Activated CD8-positive, alpha-beta memory T cell treated with anti-CD3 and anti-CD28 coated beads, Interleukin-2, amount 50 U/mL, for 4 hours (primary cell): ENCODE results near the gene CSTF3.
A peak's percentile ranks its signal among the peaks of the same experiment; 100 is the strongest.
"Not testable (repeated sequence)": the region's sequence is repeated elsewhere in the genome, so short reads cannot be mapped to it uniquely, and the experiment has no call there.

Source experiments
- DNase-seq: peaks from one replicate; pipeline ENCODE4 v3.0.0-alpha.2; 2020

The CSTF3 gene

DNA sequence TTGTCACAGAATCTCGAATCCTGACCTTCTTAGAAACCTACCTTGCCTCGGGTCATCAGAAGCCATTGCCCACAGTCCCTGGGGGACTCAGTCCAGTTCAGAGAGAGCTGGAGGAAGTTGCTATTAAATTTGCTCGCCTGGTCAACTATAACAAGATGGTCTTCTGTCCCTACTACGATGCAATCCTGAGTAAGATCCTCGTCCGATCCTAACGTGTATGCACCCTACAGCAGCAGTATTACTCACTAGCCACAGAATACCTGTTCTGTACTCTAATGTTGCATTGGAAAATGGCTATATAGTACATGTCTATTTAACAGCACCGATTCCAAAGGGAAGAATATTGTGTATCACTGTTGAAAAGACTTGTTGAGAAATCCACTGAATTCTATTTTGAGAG lies 88.8 kb downstream of the CSTF3 start:
- no peak for DNase-seq

DNA sequence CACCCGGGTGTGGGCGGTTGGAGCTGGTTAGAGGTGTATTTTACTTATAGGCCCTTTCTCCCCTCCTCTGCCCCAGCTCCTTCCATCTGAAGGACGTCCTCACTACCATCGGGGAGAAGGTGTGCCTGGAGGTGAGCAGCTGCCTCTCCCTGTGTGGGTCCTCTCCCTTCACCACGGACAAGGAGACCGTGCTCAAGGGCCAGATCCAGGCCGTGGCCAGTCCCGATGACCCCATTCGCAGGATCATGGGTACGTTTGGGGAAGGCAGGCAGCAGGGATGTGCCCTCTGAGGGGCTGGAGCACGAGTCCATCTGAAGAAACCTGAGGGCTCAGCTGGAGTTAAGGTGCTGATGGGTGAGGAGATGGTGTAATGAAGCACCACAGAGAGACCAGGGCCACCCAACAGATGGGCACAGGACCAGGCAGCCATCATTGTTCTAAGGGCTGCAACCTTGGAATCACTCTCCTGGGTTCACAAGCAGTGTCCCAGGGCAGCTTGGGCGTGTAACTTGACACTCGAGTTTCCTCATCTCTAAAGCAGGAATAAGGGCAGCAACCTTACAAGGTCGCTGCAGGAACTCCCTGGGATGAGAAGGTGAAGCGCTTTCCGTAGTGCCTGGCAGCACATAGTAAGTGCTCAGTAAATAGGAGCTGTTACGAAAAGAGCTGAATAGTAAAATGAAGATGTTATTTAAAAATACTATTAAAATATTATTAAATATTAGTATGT lies 92.5 kb downstream of the CSTF3 start:
- no peak for DNase-seq

DNA sequence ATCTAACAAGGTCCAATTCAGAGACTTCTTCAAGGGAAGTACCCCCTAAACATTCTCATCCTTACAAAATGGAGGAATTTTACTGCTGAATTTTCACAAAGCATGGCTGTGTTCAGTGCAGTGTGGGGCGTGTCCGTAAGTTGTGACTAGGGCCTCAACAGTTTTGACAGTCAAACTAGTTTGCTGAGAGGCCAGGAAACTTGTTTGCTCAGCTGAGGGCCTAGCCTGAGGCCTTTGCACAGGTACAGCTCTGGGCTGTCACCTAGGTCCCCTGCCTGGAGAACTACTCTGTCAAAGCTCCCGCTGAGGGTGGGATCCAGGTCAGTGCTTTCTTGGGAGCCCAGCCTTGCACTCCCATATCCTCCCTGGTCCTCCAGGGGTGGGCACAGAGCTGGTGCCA lies 94.0 kb downstream of the CSTF3 start:
- DNase-seq = no peak

DNA sequence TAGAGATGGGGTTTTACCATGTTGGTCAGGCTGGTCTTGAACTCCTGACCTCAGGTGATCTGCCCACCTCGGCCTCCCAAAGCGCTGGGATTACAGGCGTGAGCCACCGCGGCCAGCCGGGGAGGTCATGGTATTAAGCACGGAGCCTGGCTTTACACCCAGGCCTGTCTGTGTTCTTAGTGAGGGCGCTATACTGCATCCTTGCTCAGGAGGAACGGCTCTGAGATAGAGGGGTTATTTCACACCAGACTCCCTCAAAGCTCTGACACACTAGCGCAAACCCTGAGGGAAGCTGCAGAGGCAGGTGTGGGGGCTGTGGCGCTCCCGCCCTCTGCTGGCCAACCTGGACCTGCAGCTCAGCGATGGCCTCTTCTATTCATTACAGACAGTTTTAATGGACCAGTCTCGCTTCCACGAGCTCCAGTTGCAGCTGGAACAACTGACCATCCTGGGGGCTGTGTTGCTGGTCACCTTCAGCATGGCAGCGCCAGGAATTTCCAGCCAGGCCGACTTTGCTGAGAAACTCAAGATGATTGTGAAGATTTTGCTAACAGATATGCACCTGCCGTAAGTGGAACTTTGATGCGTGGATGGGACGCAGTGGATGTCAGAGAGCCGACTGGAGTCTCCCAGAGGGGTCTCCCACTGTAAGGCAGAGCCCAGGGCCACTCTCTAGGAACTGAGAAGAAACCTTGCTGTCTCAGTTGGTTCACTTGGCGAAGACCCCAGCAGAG lies 95.7 kb downstream of the CSTF3 start:
- peak; percentile 78 for DNase-seq

DNA sequence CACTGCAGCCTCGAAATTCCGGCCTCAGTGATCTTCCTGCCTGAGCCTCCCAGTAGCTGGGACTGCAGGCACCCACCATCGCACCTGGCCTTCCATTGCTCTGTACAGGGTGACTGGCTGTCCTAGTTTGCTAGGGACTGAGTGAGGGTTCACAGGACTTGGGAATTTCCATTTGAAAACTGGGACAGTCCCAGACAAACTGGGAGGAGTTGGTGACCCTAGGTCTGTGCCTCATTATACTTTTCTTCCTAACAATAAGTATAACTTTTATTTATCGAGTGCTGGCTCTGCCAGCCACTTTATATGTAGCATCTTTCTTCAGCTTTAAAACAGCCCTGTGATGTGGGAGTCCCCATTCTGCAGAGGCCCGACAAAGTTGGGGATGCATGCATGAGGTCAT lies 96.4 kb downstream of the CSTF3 start:
- no peak for DNase-seq

DNA sequence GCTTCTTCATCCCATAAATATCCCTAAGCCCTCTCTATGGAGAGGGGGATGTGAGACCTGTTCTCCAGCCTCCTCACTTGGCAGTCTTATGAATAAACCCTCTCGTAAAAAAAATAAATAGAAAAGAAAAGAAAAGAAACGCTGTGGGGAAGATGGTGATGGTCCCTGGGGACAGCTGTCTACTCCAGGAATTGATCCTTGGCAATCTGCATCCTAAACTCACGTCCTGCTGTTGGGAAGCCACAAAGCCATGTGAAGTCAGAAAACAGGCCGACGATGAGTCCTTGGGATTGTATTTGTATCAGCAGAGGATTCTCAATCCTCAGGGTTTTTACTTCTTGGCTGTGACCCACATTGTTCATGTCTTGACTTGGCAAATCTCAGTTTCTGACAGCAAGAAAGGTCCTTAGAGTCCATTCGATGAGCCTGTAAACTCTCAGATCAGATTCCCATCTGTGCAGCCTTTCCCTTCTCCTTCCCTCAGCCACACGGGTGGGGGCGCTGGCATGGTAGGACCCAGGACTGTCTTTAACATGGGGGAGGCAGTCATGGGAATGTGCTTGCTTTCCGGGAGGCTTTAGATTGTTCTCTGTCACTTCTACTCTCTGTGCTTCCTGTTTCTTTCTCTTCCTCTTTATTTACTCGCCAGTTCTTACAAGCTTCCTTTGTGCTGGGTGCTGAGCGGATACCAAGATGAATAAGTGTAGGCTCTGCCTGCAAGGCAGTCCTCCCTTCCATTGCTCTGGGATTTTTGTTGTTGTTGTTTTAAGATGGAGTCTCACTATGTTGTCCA lies 97.1 kb downstream of the CSTF3 start:
- no peak for DNase-seq

DNA sequence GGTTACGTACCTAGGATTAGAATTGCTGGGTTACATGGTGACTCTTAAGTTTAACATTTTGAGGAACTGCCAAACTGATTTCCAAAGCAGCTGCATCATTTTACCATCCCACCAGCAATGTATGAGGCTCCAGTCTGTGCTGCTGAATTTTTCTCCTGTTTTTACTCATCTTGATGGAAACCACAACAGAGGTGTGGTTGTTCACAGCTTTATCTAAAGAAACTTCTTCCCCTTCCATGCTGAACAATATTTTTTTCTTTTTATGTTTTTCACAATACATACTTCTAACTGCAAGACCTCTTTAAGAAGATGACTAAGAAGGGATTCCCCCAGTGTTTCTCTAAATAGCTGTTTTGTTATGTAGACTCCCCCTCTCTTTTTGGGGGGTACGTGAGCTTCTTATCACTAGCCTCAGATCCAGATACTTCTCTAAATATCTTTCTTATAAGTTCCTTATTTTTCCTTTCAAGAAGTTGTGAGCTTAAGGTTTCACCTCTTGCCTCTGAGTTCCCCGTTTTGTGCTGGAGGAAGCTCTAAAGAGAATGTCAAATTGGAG lies 97.9 kb downstream of the CSTF3 start:
- DNase-seq = no peak

DNA sequence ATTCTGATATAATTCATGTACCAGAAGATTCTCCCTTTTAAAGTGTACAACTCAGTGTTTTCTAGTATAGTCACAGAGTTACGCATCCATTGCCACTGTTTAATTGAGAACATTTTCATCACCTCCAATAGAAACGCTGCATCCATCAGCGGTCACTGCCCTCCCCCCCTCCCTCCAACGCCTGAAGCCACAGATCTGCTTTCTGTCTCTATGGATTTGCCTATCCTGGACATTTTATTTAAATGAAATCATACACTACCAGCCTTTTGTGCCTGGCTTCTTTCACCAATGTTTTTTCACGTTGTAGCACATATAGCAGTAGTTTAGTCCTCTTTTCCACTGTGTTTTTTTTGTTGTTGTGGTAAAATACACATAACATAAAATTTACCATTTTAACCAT lies 99.1 kb downstream of the CSTF3 start:
- DNase-seq = no peak

DNA sequence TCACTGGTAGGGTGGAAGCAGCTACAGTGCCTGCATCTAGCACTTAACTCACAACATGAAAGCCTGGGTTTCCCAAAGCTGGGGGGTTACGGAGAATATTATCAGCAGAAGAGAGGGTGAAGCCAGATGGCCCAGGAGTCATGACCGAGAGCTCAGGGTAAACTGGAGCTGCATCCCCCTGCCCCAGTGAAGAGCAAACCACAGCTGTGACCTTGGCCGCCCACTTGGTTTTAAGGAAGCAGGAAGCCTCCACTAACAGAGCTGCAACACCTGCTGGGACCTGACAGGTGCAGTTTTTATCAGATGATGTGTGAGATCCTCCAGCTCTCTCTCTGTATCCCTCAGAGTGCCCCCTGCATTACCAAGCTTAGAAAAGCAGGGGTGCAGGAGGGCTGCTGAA lies 101.0 kb downstream of the CSTF3 start:
- no peak for DNase-seq

DNA sequence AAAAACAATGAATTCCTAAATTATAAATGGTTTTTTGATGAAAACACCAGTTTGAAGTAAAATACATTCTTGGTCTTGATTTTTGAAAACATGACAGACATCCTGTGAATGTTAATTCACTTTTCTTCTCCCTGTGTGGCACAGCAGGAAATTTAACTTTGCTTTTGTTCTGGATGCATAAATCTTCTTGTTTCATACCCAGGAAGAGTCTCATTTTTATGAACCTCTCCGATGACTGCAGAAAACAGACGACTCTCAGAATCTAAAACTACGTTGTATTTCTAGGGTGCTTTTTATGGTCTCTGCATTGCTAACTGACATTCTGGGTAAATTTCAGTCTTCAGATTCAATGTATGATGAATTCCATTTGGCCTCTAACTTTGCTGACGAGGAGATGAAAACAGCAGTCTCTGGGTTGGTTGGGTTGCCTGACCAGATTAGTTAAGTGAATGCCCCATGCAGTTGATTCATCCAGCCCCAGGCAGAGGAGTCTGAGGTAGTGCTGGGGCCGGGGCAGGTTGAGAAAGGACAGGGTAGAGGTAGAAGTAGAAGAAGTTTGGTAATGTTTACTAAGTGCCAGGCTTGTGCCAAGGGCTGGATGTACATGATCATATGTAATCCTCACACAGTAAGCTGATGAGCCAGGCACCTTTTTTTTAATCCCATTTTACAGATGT lies 101.8 kb downstream of the CSTF3 start:
- DNase-seq = no peak

DNA sequence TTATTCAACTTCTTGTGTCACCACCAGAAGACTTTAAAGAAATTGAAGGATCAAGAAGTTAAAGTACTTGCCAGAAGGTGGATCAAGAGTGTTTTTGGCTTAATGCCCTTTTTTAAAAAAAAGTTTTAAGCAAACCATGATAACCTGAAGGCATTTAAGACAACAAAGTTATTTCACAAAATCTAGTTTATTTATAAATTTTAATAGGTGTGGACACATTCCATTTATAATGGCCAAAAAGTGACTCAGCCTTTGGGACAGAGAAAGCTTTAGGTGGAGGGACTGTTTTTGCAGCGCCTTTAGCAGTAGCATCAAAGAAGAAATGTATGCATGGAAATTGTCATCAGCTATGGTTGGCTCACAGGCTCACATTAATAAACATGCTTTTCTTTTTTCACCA lies 104.0 kb downstream of the CSTF3 start:
- DNase-seq = no peak

DNA sequence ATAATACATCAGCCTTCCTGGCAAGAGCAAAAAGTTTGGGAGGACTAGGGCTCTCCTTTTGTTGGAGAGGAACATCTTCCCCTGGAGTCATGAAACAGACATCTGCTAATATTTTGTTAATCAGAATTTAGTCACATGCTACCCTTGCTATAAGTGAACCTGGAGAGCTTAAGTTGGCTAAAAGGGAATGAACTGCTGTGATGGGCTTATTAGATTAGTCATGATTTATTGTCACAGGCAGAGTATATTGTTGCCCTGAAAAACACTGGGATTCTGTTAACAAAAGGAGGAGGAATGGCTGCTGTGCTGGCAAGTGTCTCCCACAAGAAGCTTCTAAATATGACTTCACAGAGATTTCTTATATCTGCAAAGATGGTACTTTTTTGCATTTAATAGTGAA lies 105.9 kb downstream of the CSTF3 start:
- DNase-seq = no peak

DNA sequence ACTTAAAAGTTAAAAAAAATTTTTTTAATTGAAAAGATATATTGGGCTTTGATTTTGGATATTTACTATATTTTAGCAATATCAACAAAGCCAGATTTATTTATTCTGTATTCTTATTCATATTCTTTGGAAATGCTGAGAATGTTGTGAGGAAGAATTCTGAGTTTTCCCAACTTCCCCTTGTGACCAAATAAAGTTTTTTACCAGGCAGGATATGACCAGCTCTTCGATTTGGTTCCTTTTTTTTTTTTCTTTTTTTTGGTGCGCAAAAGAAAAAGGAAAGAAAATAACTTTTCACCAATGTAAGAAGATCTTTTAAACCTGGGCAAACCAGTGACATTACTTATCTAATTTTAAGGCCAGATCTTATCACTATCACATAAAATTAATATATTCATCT lies 109.0 kb downstream of the CSTF3 start:
- no peak for DNase-seq

DNA sequence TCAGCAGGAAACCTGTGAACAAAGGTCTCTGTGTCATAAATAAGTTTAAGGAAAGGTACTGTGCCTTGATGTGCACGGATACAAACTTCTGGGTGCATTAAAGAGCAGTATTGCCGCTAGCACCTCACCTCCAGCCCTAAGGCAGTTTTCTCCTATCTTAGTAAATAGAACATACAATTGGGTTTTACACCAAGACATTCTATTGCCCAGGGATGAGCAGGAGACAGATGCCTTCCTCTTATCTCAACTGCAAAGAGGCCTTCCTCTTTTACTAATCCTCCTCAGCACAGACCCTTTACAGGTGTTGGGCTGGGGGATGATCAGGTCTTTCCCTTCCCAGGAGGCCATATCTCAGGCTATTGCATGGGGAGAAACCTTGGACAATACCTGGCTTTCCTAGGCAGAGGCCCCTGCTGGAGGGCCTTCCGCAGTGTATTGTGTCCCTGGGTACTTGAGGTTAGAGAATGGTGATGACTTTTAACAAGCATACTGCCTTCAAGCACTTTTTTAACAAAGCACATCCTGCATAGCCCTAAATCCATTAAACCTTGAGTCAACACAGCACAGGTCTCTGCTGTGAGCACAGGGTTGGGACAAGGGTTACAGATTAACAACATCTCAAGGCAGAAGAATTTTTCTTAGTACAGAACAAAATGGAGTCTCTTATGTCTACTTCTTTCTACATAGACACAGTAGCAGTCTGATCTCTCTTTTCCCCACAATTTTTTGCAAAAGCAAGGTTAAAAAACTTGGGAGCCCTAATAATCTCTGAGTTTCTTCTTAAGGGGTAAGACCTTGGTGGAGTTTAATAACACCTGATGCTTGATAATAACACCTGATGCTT lies 111.5 kb downstream of the CSTF3 start:
- DNase-seq = not testable (repeated sequence)

DNA sequence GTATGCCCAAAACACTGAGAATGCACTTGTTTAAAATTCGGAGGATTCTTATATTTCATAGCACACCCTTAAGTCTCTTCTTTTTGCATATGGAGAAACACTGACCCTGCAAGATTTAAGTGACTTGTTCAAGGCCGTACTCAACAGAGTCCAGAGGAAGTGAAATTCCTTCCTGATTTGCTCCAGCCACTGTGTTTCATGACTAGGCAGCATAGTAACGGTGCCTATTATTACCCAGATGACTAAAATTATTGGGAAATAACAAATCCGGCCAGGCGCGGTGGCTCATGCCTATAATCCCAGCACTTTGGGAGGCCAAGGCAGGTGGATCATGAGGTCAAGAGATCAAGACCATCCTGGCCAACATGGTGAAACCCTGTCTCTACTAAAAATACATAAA lies 112.6 kb downstream of the CSTF3 start:
- not testable (repeated sequence) for DNase-seq

DNA sequence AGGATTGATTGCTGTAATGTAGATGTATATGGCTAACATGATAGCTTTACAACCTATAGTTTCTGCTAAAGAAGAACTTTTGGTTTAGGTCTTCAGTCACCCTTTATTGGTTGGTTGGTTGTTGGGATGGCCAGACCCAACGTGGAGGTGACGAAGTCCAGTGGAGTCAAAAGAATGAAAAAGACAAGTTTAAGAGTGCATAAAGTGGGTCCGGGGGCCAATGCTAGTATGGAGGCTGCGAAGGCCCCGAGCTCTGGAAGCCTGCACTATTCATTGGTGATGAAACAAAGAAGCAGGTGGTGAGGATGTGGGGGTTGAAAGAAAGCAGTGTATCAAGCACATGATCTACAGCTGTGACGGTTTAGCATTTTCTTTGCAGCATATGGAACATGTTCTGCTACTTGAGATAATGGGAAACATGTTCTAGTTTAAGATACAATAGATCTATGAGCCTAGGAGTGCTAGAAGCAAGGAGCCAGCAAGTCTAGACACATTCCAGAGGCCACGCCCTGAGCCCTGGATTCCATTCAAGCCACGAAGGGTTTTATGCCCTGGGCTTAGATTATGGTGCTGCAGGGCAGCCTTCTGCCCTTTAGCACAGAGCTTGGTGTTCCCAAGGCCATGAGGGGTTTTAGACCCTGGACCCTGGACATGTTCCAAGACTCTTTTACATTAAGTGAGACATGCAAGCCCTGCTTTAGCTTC lies 115.6 kb downstream of the CSTF3 start:
- no peak for DNase-seq

DNA sequence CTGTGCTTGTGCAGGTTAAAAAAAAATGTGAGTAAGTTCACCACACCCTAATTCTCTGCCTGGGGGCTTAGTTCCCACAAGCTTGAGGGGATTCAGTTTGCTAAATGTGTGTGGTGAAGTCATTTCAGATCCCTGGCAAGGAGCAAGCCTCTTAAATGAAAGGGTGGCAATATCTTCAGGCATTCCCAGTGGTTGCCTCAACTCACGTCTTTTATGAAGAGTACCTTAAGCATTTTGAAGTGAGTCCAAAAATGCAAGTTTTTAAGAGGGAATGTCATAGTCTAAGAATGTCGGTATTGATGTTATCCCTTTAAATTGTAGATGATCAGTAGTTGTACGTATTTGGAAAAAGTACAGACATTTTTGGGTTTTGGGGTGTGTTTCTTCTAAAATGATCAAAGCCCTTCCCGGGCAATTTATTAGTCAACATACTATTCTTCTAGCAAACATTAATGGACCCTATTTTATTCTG lies 117.0 kb downstream of the CSTF3 start:
- no peak for DNase-seq

DNA sequence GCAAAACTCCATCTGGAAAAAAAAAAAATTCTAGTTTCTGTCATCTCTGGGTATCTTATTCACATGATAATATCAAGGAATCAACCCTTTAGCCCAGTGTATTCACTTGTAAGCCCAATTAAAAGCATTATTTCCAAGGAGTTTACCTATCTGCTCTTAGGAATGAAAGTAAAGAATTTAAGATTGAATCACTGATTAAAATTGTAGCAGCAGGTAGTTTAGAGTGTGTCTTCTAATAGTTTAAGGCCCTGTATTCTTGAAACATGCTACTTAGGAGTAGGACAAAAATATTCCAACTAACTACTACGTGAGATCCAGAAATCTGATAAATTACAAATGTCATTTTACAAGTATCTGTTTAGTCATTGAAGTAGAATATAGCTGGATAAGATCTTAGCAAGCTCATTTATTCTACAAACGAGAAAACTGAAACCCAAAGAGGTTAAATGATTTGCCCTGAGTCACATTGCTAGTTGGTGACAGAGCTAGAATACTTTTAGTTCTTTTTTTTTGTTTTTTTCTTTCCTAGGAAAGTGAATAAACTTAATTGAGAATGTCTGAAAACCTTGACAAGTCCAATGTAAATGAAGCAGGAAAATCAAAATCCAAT lies 118.0 kb downstream of the CSTF3 start:
- no peak for DNase-seq

DNA sequence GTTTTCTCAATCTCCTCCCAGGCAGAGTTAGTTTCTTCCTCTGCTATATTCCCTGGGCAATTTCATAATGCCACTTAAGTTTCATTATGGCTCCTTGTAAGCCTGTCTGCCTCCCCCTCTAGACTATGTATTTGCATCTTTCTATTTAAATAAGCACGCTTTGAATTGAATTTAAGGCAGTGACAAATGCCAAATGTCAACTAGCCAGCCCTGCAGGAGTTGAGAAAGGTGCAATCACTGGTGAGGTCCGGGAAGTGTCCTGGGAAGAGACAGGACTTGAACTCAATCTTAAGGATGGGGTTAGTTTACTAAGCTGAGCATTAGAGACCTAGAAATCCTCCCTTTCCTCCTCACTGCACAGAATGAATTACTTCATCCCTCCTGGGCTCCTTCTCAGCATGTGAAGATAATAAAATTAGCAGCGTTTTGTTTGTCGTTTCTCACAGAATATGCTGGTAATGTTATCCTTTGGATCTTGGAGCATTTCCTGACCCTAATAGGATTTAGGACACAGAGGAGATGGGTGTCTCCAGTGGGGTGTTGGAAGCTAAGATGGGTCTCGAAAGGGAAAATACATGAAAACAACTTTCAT lies 120.3 kb downstream of the CSTF3 start:
- DNase-seq = no peak
